Activated naive CD8-positive, alpha-beta T cell (primary cell): ENCODE measurements around the gene SLC12A4.
"Not testable (repeated sequence)": the region's sequence is repeated elsewhere in the genome, so short reads cannot be mapped to it uniquely, and the experiment has no call there.

ENCODE experiments used
- H3K27ac Mint-ChIP-seq: one replicate; pipeline ENCODE4 v1.8.0; 2021; ENCODE audit warnings: mixed read lengths
- H3K27me3 Mint-ChIP-seq: one replicate; pipeline ENCODE4 v1.8.0; 2021; ENCODE audit warnings: mixed read lengths
- H3K36me3 Mint-ChIP-seq: one replicate; pipeline ENCODE4 v1.8.0; 2021; ENCODE audit warnings: mixed read lengths
- H3K4me1 Mint-ChIP-seq: one replicate; pipeline ENCODE4 v1.8.0; 2021; ENCODE audit warnings: low read depth, mixed read lengths
- H3K4me3 Mint-ChIP-seq: one replicate; pipeline ENCODE4 v1.8.0; 2021; ENCODE audit warnings: mild to moderate bottlenecking, mixed read lengths
- H3K9me3 Mint-ChIP-seq: one replicate; pipeline ENCODE4 v1.8.0; 2021; ENCODE audit warnings: low read depth, mixed read lengths

Gene SLC12A4

GRCh38 chr16:67943256-67943618, 25.2 kb downstream of the SLC12A4 start:
- Mint-ChIP-seq H3K27me3 (no peaks in the 10 kb centered on the region), H3K27ac (no peak overlapping the region), H3K4me3 (no peak overlapping the region), H3K36me3 (no peaks in the 10 kb centered on the region), H3K4me1 (peaks cover 22% of the 10 kb centered on the region), H3K9me3 (no peaks in the 10 kb centered on the region)

- Mint-ChIP-seq H3K4me1 (peaks cover 22% of the 10 kb centered on the region), H3K4me3 (no peak overlapping the region)
Observed at GRCh38 chr16:67942510-67943255, 25.8 kb downstream of the SLC12A4 start.

GRCh38 chr16:67942200-67942509, 26.3 kb downstream of the SLC12A4 start:
- no peak overlapping the region for H3K4me3 Mint-ChIP-seq
- H3K27ac Mint-ChIP-seq, result peak overlapping the region; percentile 61
- H3K27me3 Mint-ChIP-seq, result no peaks in the 10 kb centered on the region

More at GRCh38 chr16:67942510-67943255, 25.8 kb downstream of the SLC12A4 start:
- H3K27me3 Mint-ChIP-seq, result no peaks in the 10 kb centered on the region
- no peak overlapping the region for H3K27ac Mint-ChIP-seq
- no peaks in the 10 kb centered on the region for H3K36me3 Mint-ChIP-seq
- no peaks in the 10 kb centered on the region for H3K9me3 Mint-ChIP-seq

GRCh38 chr16:67941469-67942199, 26.8 kb downstream of the SLC12A4 start:
- H3K4me1 Mint-ChIP-seq, result peaks cover 29% of the 10 kb centered on the region
- H3K36me3 Mint-ChIP-seq, result no peaks in the 10 kb centered on the region
- H3K9me3 Mint-ChIP-seq, result no peaks in the 10 kb centered on the region
- H3K4me3 Mint-ChIP-seq, result no peak overlapping the region
- H3K27me3 Mint-ChIP-seq, result no peaks in the 10 kb centered on the region
- H3K27ac Mint-ChIP-seq, result peak overlapping the region; percentile 54

More at GRCh38 chr16:67942200-67942509, 26.3 kb downstream of the SLC12A4 start:
- peaks cover 25% of the 10 kb centered on the region for H3K4me1 Mint-ChIP-seq
- no peaks in the 10 kb centered on the region for H3K9me3 Mint-ChIP-seq
- no peaks in the 10 kb centered on the region for H3K36me3 Mint-ChIP-seq

GRCh38 chr16:67940446-67941089, 27.9 kb downstream of the SLC12A4 start:
- no peaks in the 10 kb centered on the region for H3K27me3 Mint-ChIP-seq
- H3K9me3 Mint-ChIP-seq, result no peaks in the 10 kb centered on the region
- H3K4me3 Mint-ChIP-seq, result peak overlapping the region; percentile 47
- peak overlapping the region; percentile 89 for H3K27ac Mint-ChIP-seq
- H3K36me3 Mint-ChIP-seq, result peaks cover 3% of the 10 kb centered on the region
- H3K4me1 Mint-ChIP-seq, result peaks cover 31% of the 10 kb centered on the region

GRCh38 chr16:67939507-67940445, 28.7 kb downstream of the SLC12A4 start:
- peak overlapping the region; percentile 47 for H3K4me3 Mint-ChIP-seq
- no peaks in the 10 kb centered on the region for H3K9me3 Mint-ChIP-seq
- no peaks in the 10 kb centered on the region for H3K27me3 Mint-ChIP-seq
- H3K27ac Mint-ChIP-seq, result peak overlapping the region; percentile 89
- H3K4me1 Mint-ChIP-seq, result peaks cover 39% of the 10 kb centered on the region
- H3K36me3 Mint-ChIP-seq, result peaks cover 8% of the 10 kb centered on the region

GRCh38 chr16:67937713-67938112, 30.7 kb downstream of the SLC12A4 start:
- Mint-ChIP-seq H3K4me1 (peaks cover 45% of the 10 kb centered on the region), H3K4me3 (peak overlapping the region; percentile 99)
- not testable (repeated sequence) for H3K27ac Mint-ChIP-seq, H3K27me3 Mint-ChIP-seq, H3K36me3 Mint-ChIP-seq, H3K9me3 Mint-ChIP-seq

- Mint-ChIP-seq H3K27ac (peak overlapping the region; percentile 99), H3K27me3 (no peaks in the 10 kb centered on the region), H3K9me3 (no peaks in the 10 kb centered on the region), H3K4me3 (peak overlapping the region; percentile 99), H3K4me1 (peaks cover 43% of the 10 kb centered on the region), H3K36me3 (peaks cover 8% of the 10 kb centered on the region)
Observed at GRCh38 chr16:67936880-67937605, 31.4 kb downstream of the SLC12A4 start.

- H3K36me3 Mint-ChIP-seq, result peaks cover 8% of the 10 kb centered on the region
- H3K27me3 Mint-ChIP-seq, result no peaks in the 10 kb centered on the region
- peak within 1 kb of the TSS; percentile 99 for H3K27ac Mint-ChIP-seq
- H3K4me1 Mint-ChIP-seq, result peaks cover 36% of the 10 kb centered on the region
- H3K9me3 Mint-ChIP-seq, result no peaks in the 10 kb centered on the region
- H3K4me3 Mint-ChIP-seq, result peak within 1 kb of the TSS; percentile 99
Observed at GRCh38 chr16:67936124-67936879, 32.1 kb downstream of the SLC12A4 start, which contains the start of gene PSMB10. TSS of gene PSMB10 (minus strand) at chr16:67936850. CDS start at chr16:67936749, 101 bp downstream.

- peaks cover 8% of the 10 kb centered on the region for H3K36me3 Mint-ChIP-seq
- H3K27ac Mint-ChIP-seq, result peak overlapping the region; percentile 99
- H3K9me3 Mint-ChIP-seq, result no peaks in the 10 kb centered on the region
- peak overlapping the region; percentile 99 for H3K4me3 Mint-ChIP-seq
- no peaks in the 10 kb centered on the region for H3K27me3 Mint-ChIP-seq
- H3K4me1 Mint-ChIP-seq, result peaks cover 35% of the 10 kb centered on the region
Observed at GRCh38 chr16:67935402-67936123, 32.9 kb downstream of the SLC12A4 start.

- peaks cover 8% of the 10 kb centered on the region for H3K36me3 Mint-ChIP-seq
- no peaks in the 10 kb centered on the region for H3K27me3 Mint-ChIP-seq
- H3K27ac Mint-ChIP-seq, result peak overlapping the region; percentile 99
- H3K4me1 Mint-ChIP-seq, result peaks cover 31% of the 10 kb centered on the region
- peak overlapping the region; percentile 99 for H3K4me3 Mint-ChIP-seq
- no peaks in the 10 kb centered on the region for H3K9me3 Mint-ChIP-seq
Observed at GRCh38 chr16:67935101-67935401, 33.4 kb downstream of the SLC12A4 start.

GRCh38 chr16:67934306-67935100, 33.9 kb downstream of the SLC12A4 start:
- H3K27me3 Mint-ChIP-seq, result no peaks in the 10 kb centered on the region

More at GRCh38 chr16:67934306-67935100, 33.9 kb downstream of the SLC12A4 start:
- H3K36me3 Mint-ChIP-seq, result peaks cover 8% of the 10 kb centered on the region
- no peaks in the 10 kb centered on the region for H3K9me3 Mint-ChIP-seq
- H3K27ac Mint-ChIP-seq, result peak overlapping the region; percentile 99
- H3K4me1 Mint-ChIP-seq, result peaks cover 25% of the 10 kb centered on the region
- peak overlapping the region; percentile 99 for H3K4me3 Mint-ChIP-seq
